Loucy (cell line): ENCODE data around the gene ACTRT2.

Source experiments
- H2AFZ ChIP-seq: fragments of 200-600 bp; sonication (generic); 2 replicates; pipeline ENCODE4 v1.6.0; 2016; ENCODE audit warnings: antibody characterized with exemption, mild to moderate bottlenecking, low read length, moderate library complexity
- H3F3A ChIP-seq: fragments of 200-600 bp; 2 replicates; pipeline ENCODE4 v1.6.0; 2016; ENCODE audit warnings: antibody characterized with exemption, low read depth, mild to moderate bottlenecking
- H3K27me3 ChIP-seq: fragments of 200-600 bp; sonication (generic); 2 replicates; pipeline ENCODE4 v1.6.1; 2014; ENCODE audit warnings: low read length, mild to moderate bottlenecking; ENCODE audit not compliant: insufficient read depth, poor library complexity, severe bottlenecking
- H3K36me3 ChIP-seq: fragments of 200-600 bp; sonication (generic); 2 replicates; pipeline ENCODE4 v1.6.1; 2016; ENCODE audit warnings: low read length; ENCODE audit not compliant: insufficient read depth
- H3K4me1 ChIP-seq: fragments of 200-600 bp; sonication (generic); 2 replicates; pipeline ENCODE4 v1.5.1; 2014; ENCODE audit warnings: low read length, mild to moderate bottlenecking; ENCODE audit not compliant: insufficient read depth, poor library complexity, severe bottlenecking
- H3K4me2 ChIP-seq: fragments of 200-600 bp; sonication (generic); 2 replicates; pipeline ENCODE4 v1.6.0; 2014; ENCODE audit warnings: antibody characterized with exemption, low read length, low read depth, mild to moderate bottlenecking; ENCODE audit not compliant: poor library complexity, severe bottlenecking
- H3K4me3 ChIP-seq: fragments of 200-600 bp; sonication (generic); 2 replicates; pipeline ENCODE4 v1.5.1; 2014; ENCODE audit warnings: low read length, mild to moderate bottlenecking, mixed read lengths; ENCODE audit not compliant: poor library complexity, severe bottlenecking
- H3K79me2 ChIP-seq: fragments of 200-600 bp; sonication (generic); 2 replicates; pipeline ENCODE4 v1.6.1; 2014; ENCODE audit warnings: low read length; ENCODE audit not compliant: insufficient read depth
- H3K9ac ChIP-seq: fragments of 200-600 bp; sonication (generic); 2 replicates; pipeline ENCODE4 v1.6.0; 2014; ENCODE audit warnings: mild to moderate bottlenecking, low read depth, low read length, moderate library complexity; ENCODE audit not compliant: poor library complexity, severe bottlenecking
- H3K9me2 ChIP-seq: fragments of 200-600 bp; sonication (generic); replicated peaks from 2 replicates; pipeline ENCODE4 v1.6.1; 2016; ENCODE audit warnings: low read depth, low read length, mixed read lengths
- H3K9me3 ChIP-seq: fragments of 200-600 bp; sonication (generic); 2 replicates; pipeline ENCODE4 v1.6.1; 2014; ENCODE audit warnings: mild to moderate bottlenecking, antibody characterized with exemption, low read length, low read depth; ENCODE audit not compliant: insufficient read depth
- H4K20me1 ChIP-seq: fragments of 200-600 bp; sonication (generic); 2 replicates; pipeline ENCODE4 v1.6.0; 2014; ENCODE audit warnings: antibody characterized with exemption, low read length, mild to moderate bottlenecking; ENCODE audit not compliant: insufficient read depth, poor library complexity, severe bottlenecking
- CTCF ChIP-seq: fragments of 200-600 bp; sonication (generic); conservative IDR thresholded peaks from 2 replicates; pipeline ENCODE4 v1.5.1; 2014; ENCODE audit warnings: mild to moderate bottlenecking, antibody characterized with exemption, low read length
- EZH2phosphoT487 ChIP-seq: fragments of 200-600 bp; IDR thresholded peaks from 2 replicates; pipeline ENCODE4 v1.6.1; 2018; ENCODE audit warnings: antibody characterized with exemption, mild to moderate bottlenecking, moderate library complexity, borderline replicate concordance

The ACTRT2 gene

GRCh38 chr1:3055051-3055450 is 33.8 kb downstream of the ACTRT2 start:
- Histone ChIP-seq H3K4me1 (no peaks in the 10 kb centered on the region), H4K20me1 (no peaks in the 10 kb centered on the region), H3K9me2 (no peaks in the 10 kb centered on the region), H3K4me2 (no peak overlapping the region), H3K79me2 (no peaks in the 10 kb centered on the region), H3K27me3 (no peaks in the 10 kb centered on the region), H3K9me3 (no peaks in the 10 kb centered on the region), H2AFZ (no peak overlapping the region), H3K36me3 (no peaks in the 10 kb centered on the region), H3K4me3 (no peak overlapping the region), H3K9ac (no peak overlapping the region), H3F3A (no peaks in the 10 kb centered on the region)
- TF ChIP-seq CTCF (no peak), EZH2phosphoT487 (no peak)

DNA sequence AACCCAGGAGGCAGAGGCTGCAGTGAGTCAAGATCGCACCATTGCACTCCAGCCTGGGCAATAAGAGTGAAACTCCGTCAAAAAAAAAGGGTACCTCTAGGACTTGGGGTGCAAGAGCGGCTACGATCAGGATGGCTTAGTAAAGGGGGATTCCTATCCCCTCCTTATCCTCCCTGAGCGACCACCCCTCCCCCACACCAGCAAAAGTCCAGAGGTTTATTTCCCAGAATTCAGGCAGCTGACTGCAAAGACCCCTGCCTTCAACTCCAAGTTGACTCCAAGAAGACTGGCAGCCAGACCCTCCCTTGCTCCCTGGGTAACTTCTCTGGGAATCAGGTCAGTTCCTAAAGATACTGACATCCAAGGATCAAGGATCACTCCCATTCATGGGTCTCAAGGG is 35.4 kb downstream of the ACTRT2 start:
- TF ChIP-seq EZH2phosphoT487 (no peak), CTCF (no peak)
- Histone ChIP-seq H3K4me1 (peaks cover 3% of the 10 kb centered on the region), H3K79me2 (no peaks in the 10 kb centered on the region), H3K36me3 (no peaks in the 10 kb centered on the region), H3K9ac (no peak overlapping the region), H4K20me1 (no peaks in the 10 kb centered on the region), H2AFZ (no peak overlapping the region), H3K4me3 (no peak overlapping the region), H3K27me3 (no peaks in the 10 kb centered on the region), H3F3A (no peaks in the 10 kb centered on the region), H3K9me3 (no peaks in the 10 kb centered on the region), H3K4me2 (no peak overlapping the region), H3K9me2 (no peaks in the 10 kb centered on the region)

GRCh38 chr1:3058263-3059030 is 37.2 kb downstream of the ACTRT2 start:
- no peaks in the 10 kb centered on the region for H3K27me3 ChIP-seq
- H4K20me1 ChIP-seq, result no peaks in the 10 kb centered on the region
- H3K4me1 ChIP-seq, result peaks cover 5% of the 10 kb centered on the region
- no peak for TF ChIP-seq EZH2phosphoT487
- TF ChIP-seq CTCF, result no peak
- no peak overlapping the region for H3K9ac ChIP-seq
- H3K9me3 ChIP-seq, result no peaks in the 10 kb centered on the region
- no peaks in the 10 kb centered on the region for H3K79me2 ChIP-seq
- H3F3A ChIP-seq, result no peaks in the 10 kb centered on the region
- H3K36me3 ChIP-seq, result no peaks in the 10 kb centered on the region
- no peak overlapping the region for H2AFZ ChIP-seq
- no peaks in the 10 kb centered on the region for H3K9me2 ChIP-seq
- no peak overlapping the region for H3K4me2 ChIP-seq
- no peak overlapping the region for H3K4me3 ChIP-seq
